Sigmoid colon (tissue), 7 donors: ENCODE measurements around the gene SWT1. TPM values are rescaled to one million over a fixed set of nuclear protein-coding genes. Genes with fewer than 3 reads are reported as not detected.

Experiments
- DNase-seq: peaks from one replicate; pipeline ENCODE4 v3.0.0-alpha.2; 2019
- H3K27ac ChIP-seq, 4 donors: fragments of 200-600 bp; sonication (generic); one replicate each; pipeline ENCODE4 v1.5.1; 2016 to 2019; ENCODE audit warnings: mild to moderate bottlenecking in 1 of 4
- H3K27me3 ChIP-seq, 3 donors: fragments of 200-600 bp; sonication (generic); one replicate each; pipeline ENCODE4 v1.5.1; 2019; ENCODE audit warnings: mild to moderate bottlenecking in 1 of 3
- H3K36me3 ChIP-seq, 4 donors: fragments of 200-600 bp; sonication (generic); one replicate each; pipeline ENCODE4 v1.5.1; 2016 to 2019
- H3K4me1 ChIP-seq, 4 donors: fragments of 200-600 bp; sonication (generic); one replicate each; pipeline ENCODE4 v1.5.1; 2017 to 2019
- H3K4me3 ChIP-seq, 4 donors: fragments of 200-600 bp; sonication (generic); one replicate each; pipeline ENCODE4 v1.5.1; 2017 to 2019; ENCODE audit warnings: mild to moderate bottlenecking in 2 of 4, moderate library complexity in 1 of 4
- H3K9me3 ChIP-seq, 4 donors: fragments of 200-600 bp in 3 of 4; sonication (generic) in 3 of 4; one replicate each; pipeline versions ENCODE4 v1.5.1 to v1.6.1; 2013 to 2019
- CTCF ChIP-seq, 4 experiments: fragments of 450-650 bp in 3 of 4; fragments of 200-600 bp in 1 of 4; IDR thresholded peaks; one replicate each; pipeline ENCODE4 v1.5.1; 2016 to 2019; ENCODE audit warnings: antibody characterized with exemption in 4 of 4, mild to moderate bottlenecking in 3 of 4, moderate library complexity in 2 of 4
- EP300 ChIP-seq, 4 donors: sonication (generic); formaldehyde crosslinking; IDR thresholded peaks; one replicate each; pipeline ENCODE4 v1.6.1; 2017; ENCODE audit warnings: antibody characterized with exemption in 4 of 4
- POLR2A ChIP-seq, 2 donors: fragments of 450-650 bp; IDR thresholded peaks; one replicate each; pipeline ENCODE4 v1.6.1; 2016; ENCODE audit warnings: antibody characterized with exemption in 2 of 2, mild to moderate bottlenecking in 2 of 2, moderate library complexity in 2 of 2
- POLR2AphosphoS5 ChIP-seq, 4 donors: sonication (generic); formaldehyde crosslinking; IDR thresholded peaks; one replicate each; pipeline ENCODE4 v1.6.1; 2017; ENCODE audit warnings: antibody characterized with exemption in 4 of 4
- WGBS, 2 donors: extraction: QIAGEN DNeasy Blood & Tissue Kit; methylation state at CpG; one replicate each; pipeline ENCODE4 v1.1.7; 2013; 5-methylcytosine and 5-hydroxymethylcytosine counted together
- intact Hi-C: fragments of 100-400 bp; cut with DNase I; formaldehyde crosslinking; loops from one replicate; pipeline ENCODE4 v1.15.1; 2023
- polyA plus RNA-seq, 3 donors: library from polyadenylated mRNA; stranded (reverse); fragments of 200-250 nt; gene quantifications; one replicate each; pipeline ENCODE4 v1.2.3, GENCODE V29; 2013
- total RNA-seq, 4 donors: library from RNA; depleted of rRNA; stranded (reverse); fragments of >200 nt; gene quantifications; one replicate each; pipeline ENCODE4 v1.1.0, GENCODE V29; 2016
- donor health status: healthy with polysubstance abuse.
- donor health status: Bipolar disorder and iron deficiency.
- donor health status: healthy.

Gene SWT1
- total and polyA plus RNA-seq, 7 donors: 2.2 to 12.7 (median 6.8) TPM

GRCh38 chr1:185112356-185112755 is 44.6 kb upstream of the SWT1 start:
- TF ChIP-seq EP300 (IDR thresholded peaks at IDR 0.05) (no peak), POLR2AphosphoS5 (IDR thresholded peaks at IDR 0.05) (no peak), CTCF (IDR thresholded peaks at IDR 0.05) (no peak), POLR2A (IDR thresholded peaks at IDR 0.05) (no peak)

GRCh38 chr1:185129708-185130107 is 27.3 kb upstream of the SWT1 start:
- no peak for TF ChIP-seq EP300 (IDR thresholded peaks at IDR 0.05)
- no peak for TF ChIP-seq POLR2AphosphoS5 (IDR thresholded peaks at IDR 0.05)
- TF ChIP-seq CTCF (IDR thresholded peaks at IDR 0.05): no peak
- TF ChIP-seq POLR2A (IDR thresholded peaks at IDR 0.05): no peak
- peaks cover 5 to 99% (median 25%) of the 10 kb centered on the region in 4 donors for H3K36me3 ChIP-seq
- intact Hi-C loops: no loop called here
- no peaks in the 10 kb centered on the region for H3K9me3 ChIP-seq
- no peak overlapping the region for H3K27ac ChIP-seq
- no peak overlapping the region for H3K4me3 ChIP-seq
- H3K27me3 ChIP-seq: no peaks in the 10 kb centered on the region
- 83 to 91% methylated on average over 2 of the region's 2 CpGs for whole genome bisulfite sequencing, 2 donors
- H3K4me1 ChIP-seq: no peaks in the 10 kb centered on the region
- DNase-seq: no peak

More at GRCh38 chr1:185112356-185112755, 44.6 kb upstream of the SWT1 start:
- Histone ChIP-seq H3K4me1 (no peaks in the 10 kb centered on the region), H3K9me3 (peaks cover 0 to 4% (median 1%) of the 10 kb centered on the region in 4 donors), H3K36me3 (peaks cover 0 to 3% (median 0%) of the 10 kb centered on the region in 4 donors), H3K27ac (no peak overlapping the region), H3K4me3 (no peak overlapping the region), H3K27me3 (no peaks in the 10 kb centered on the region)
- WGBS, 2 donors: 17 to 73% methylated on average over 2 of the region's 2 CpGs
- no peak for DNase-seq
- intact Hi-C loops: no loop called here

GRCh38 chr1:185132534-185132933 is 24.4 kb upstream of the SWT1 start:
- intact Hi-C loops: no loop called here
- peaks cover 9 to 99% (median 23%) of the 10 kb centered on the region in 4 donors for H3K36me3 ChIP-seq

DNA sequence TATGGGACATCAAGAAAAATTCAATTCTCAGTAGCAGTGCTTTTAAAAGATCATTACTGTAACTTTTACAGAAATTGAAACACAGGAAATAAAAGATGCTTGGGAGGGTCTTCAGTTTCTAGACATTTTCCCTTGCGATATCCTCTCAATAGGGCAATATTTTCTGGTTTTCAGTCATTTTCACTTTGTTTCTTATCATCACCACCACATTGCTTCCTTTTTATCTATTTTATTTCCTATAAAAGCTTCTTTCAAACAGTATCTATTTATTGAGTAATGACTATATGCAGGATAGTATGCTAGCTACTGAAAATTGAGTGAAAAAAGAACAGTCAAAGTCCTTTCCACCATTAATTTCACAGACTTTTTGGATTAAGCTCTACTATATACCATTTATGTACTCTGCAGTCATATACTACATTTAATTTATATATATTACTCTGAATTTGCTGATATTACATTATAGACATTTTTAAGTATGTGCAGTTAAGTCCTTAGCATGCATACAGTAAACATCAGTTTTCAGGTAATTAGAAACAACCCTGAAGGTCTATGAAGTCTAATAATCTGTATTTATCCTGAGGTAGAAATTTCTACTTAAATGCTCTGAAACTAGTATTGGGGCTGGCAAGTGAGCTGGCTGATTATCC is 18.9 kb upstream of the SWT1 start:
- WGBS, 2 donors: 94 to 95% methylated on average over 1 of the region's 1 CpG
- intact Hi-C loops: no loop called here
- H3K27ac ChIP-seq: no peak overlapping the region
- H3K4me1 ChIP-seq: no peaks in the 10 kb centered on the region
- H3K9me3 ChIP-seq: no peaks in the 10 kb centered on the region
- H3K36me3 ChIP-seq: peaks cover 4 to 90% (median 25%) of the 10 kb centered on the region in 4 donors
- H3K27me3 ChIP-seq: no peaks in the 10 kb centered on the region
- no peak overlapping the region for H3K4me3 ChIP-seq
- no peak for DNase-seq
- TF ChIP-seq POLR2A (IDR thresholded peaks at IDR 0.05): no peak
- no peak for TF ChIP-seq CTCF (IDR thresholded peaks at IDR 0.05)
- no peak for TF ChIP-seq POLR2AphosphoS5 (IDR thresholded peaks at IDR 0.05)
- no peak for TF ChIP-seq EP300 (IDR thresholded peaks at IDR 0.05)

More at GRCh38 chr1:185132534-185132933, 24.4 kb upstream of the SWT1 start:
- Histone ChIP-seq H3K4me1 (no peaks in the 10 kb centered on the region), H3K27ac (no peak overlapping the region), H3K27me3 (no peaks in the 10 kb centered on the region), H3K4me3 (no peak overlapping the region), H3K9me3 (no peaks in the 10 kb centered on the region)
- 97 to 100% methylated on average over 1 of the region's 1 CpG for WGBS, 2 donors
- TF ChIP-seq CTCF (IDR thresholded peaks at IDR 0.05): no peak
- no peak for TF ChIP-seq EP300 (IDR thresholded peaks at IDR 0.05)
- no peak for TF ChIP-seq POLR2AphosphoS5 (IDR thresholded peaks at IDR 0.05)
- no peak for TF ChIP-seq POLR2A (IDR thresholded peaks at IDR 0.05)
- DNase-seq: no peak
